ENCODE measurements around the gene NDST1. TPM values are rescaled to one million over a fixed set of nuclear protein-coding genes. Genes with fewer than 3 reads are reported as not detected.

The NDST1 gene
- total RNA-seq, 3 donors from 2014 or later: 58.1 to 66.5 (median 60.6) TPM

- no peak for TF ChIP-seq CTCF (IDR thresholded peaks at IDR 0.05)
- Histone ChIP-seq H3K4me3 (no peak overlapping the region), H3K4me1 (ENCODE audit: low read depth) (peaks cover 70% of the 10 kb centered on the region), H3K36me3 (ENCODE audit: low read depth) (no peaks in the 10 kb centered on the region), H3K9me3 (no peaks in the 10 kb centered on the region)
- ATAC-seq (no peak), DNase-seq (peak in 1 of 3 donors; percentile 37)
- intact Hi-C loops (cut with DNase I, micrococcal nuclease): no loop called here
Observed at GRCh38 chr5:150506571-150507473, 1.1 kb upstream of the NDST1 start.

GRCh38 chr5:150508277-150508640, 328 bp downstream of the NDST1 start:
- DNase-seq (no peak), ATAC-seq (no peak)
- intact Hi-C loops (cut with DNase I, micrococcal nuclease): no loop called here
- no peaks in the 10 kb centered on the region for H3K9me3 ChIP-seq
- peaks cover 84% of the 10 kb centered on the region for H3K4me1 ChIP-seq (ENCODE audit: low read depth)
- no peak overlapping the region for H3K4me3 ChIP-seq
- no peaks in the 10 kb centered on the region for H3K36me3 ChIP-seq (ENCODE audit: low read depth)
- TF ChIP-seq CTCF (IDR thresholded peaks at IDR 0.05): no peak

GRCh38 chr5:150508828-150509227, 897 bp downstream of the NDST1 start:
- intact Hi-C loops (cut with DNase I, micrococcal nuclease): no loop called here

GRCh38 chr5:150509992-150510391, 2.1 kb downstream of the NDST1 start:
- intact Hi-C loops (cut with DNase I, micrococcal nuclease): no loop called here
- Histone ChIP-seq H3K4me3 (no peak overlapping the region), H3K9me3 (no peaks in the 10 kb centered on the region), H3K36me3 (ENCODE audit: low read depth) (no peaks in the 10 kb centered on the region), H3K4me1 (ENCODE audit: low read depth) (peaks cover 68% of the 10 kb centered on the region)
- ATAC-seq (no peak), DNase-seq (peak in 1 of 3 donors; percentile 39)
- TF ChIP-seq CTCF (IDR thresholded peaks at IDR 0.05): no peak

More at GRCh38 chr5:150508828-150509227, 897 bp downstream of the NDST1 start:
- DNase-seq: no peak
- Histone ChIP-seq H3K36me3 (ENCODE audit: low read depth) (no peaks in the 10 kb centered on the region), H3K4me3 (no peak overlapping the region), H3K4me1 (ENCODE audit: low read depth) (peaks cover 78% of the 10 kb centered on the region), H3K9me3 (no peaks in the 10 kb centered on the region)
- ATAC-seq: no peak
- no peak for TF ChIP-seq CTCF (IDR thresholded peaks at IDR 0.05)

GRCh38 chr5:150510460-150511263, 2.7 kb downstream of the NDST1 start:
- Histone ChIP-seq H3K4me3 (no peak overlapping the region), H3K36me3 (ENCODE audit: low read depth) (no peaks in the 10 kb centered on the region), H3K9me3 (no peaks in the 10 kb centered on the region), H3K4me1 (ENCODE audit: low read depth) (peaks cover 69% of the 10 kb centered on the region)
- ATAC-seq: peak; percentile 44
- TF ChIP-seq CTCF (IDR thresholded peaks at IDR 0.05): no peak
- DNase-seq: peak in 2 of 3 donors; percentile 78 to 85
- intact Hi-C loops (cut with DNase I, micrococcal nuclease): no loop called here
